ENCODE results near the gene MYH9. TPM values are rescaled to one million over a fixed set of nuclear protein-coding genes. Genes with fewer than 3 reads are reported as not detected.

Gene MYH9
- total and polyA plus RNA-seq, 2 experiments from 2014 or later: 58.4 to 233 TPM

DNA sequence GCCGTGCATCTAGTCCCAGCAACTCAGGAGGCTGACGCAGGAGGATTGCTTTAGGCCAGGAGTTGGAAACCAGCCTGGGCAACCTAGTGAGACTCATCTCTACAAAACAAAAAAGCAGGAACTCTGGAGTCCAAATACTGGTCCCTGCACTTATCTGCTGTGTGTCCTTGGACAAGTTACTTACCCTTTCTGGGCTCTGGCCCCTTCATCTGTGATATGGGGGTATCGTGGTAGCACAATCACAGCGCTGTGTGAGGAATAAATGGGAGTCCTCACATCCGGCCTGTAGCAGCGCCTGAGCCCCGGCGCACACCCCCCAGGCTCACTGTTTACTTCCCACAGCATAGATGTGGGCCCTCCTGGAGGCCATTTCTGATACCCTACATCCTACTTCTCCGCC lies 44.2 kb upstream of the MYH9 start (continued):
- TF ChIP-seq, protein P1, sequence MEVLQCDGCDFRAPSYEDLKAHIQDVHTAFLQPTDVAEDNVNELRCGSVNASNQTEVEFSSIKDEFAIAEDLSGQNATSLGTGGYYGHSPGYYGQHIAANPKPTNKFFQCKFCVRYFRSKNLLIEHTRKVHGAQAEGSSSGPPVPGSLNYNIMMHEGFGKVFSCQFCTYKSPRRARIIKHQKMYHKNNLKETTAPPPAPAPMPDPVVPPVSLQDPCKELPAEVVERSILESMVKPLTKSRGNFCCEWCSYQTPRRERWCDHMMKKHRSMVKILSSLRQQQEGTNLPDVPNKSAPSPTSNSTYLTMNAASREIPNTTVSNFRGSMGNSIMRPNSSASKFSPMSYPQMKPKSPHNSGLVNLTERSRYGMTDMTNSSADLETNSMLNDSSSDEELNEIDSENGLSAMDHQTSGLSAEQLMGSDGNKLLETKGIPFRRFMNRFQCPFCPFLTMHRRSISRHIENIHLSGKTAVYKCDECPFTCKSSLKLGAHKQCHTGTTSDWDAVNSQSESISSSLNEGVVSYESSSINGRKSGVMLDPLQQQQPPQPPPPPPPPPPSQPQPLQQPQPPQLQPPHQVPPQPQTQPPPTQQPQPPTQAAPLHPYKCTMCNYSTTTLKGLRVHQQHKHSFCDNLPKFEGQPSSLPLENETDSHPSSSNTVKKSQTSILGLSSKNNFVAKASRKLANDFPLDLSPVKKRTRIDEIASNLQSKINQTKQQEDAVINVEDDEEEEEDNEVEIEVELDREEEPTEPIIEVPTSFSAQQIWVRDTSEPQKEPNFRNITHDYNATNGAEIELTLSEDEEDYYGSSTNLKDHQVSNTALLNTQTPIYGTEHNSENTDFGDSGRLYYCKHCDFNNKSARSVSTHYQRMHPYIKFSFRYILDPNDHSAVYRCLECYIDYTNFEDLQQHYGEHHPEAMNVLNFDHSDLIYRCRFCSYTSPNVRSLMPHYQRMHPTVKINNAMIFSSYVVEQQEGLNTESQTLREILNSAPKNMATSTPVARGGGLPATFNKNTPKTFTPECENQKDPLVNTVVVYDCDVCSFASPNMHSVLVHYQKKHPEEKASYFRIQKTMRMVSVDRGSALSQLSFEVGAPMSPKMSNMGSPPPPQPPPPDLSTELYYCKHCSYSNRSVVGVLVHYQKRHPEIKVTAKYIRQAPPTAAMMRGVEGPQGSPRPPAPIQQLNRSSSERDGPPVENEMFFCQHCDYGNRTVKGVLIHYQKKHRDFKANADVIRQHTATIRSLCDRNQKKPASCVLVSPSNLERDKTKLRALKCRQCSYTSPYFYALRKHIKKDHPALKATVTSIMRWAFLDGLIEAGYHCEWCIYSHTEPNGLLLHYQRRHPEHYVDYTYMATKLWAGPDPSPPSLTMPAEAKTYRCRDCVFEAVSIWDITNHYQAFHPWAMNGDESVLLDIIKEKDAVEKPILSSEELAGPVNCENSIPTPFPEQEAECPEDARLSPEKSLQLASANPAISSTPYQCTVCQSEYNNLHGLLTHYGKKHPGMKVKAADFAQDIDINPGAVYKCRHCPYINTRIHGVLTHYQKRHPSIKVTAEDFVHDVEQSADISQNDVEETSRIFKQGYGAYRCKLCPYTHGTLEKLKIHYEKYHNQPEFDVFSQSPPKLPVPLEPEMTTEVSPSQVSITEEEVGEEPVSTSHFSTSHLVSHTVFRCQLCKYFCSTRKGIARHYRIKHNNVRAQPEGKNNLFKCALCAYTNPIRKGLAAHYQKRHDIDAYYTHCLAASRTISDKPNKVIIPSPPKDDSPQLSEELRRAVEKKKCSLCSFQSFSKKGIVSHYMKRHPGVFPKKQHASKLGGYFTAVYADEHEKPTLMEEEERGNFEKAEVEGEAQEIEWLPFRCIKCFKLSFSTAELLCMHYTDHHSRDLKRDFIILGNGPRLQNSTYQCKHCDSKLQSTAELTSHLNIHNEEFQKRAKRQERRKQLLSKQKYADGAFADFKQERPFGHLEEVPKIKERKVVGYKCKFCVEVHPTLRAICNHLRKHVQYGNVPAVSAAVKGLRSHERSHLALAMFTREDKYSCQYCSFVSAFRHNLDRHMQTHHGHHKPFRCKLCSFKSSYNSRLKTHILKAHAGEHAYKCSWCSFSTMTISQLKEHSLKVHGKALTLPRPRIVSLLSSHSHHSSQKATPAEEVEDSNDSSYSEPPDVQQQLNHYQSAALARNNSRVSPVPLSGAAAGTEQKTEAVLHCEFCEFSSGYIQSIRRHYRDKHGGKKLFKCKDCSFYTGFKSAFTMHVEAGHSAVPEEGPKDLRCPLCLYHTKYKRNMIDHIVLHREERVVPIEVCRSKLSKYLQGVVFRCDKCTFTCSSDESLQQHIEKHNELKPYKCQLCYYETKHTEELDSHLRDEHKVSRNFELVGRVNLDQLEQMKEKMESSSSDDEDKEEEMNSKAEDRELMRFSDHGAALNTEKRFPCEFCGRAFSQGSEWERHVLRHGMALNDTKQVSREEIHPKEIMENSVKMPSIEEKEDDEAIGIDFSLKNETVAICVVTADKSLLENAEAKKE (CRISPR knock-in tag; IDR thresholded peaks at IDR 0.05): no peak
- no peak for TF ChIP-seq EZH2phosphoT487 (IDR thresholded peaks at IDR 0.05; ENCODE audit: unreplicated experiment)
- TF ChIP-seq, protein P2, sequence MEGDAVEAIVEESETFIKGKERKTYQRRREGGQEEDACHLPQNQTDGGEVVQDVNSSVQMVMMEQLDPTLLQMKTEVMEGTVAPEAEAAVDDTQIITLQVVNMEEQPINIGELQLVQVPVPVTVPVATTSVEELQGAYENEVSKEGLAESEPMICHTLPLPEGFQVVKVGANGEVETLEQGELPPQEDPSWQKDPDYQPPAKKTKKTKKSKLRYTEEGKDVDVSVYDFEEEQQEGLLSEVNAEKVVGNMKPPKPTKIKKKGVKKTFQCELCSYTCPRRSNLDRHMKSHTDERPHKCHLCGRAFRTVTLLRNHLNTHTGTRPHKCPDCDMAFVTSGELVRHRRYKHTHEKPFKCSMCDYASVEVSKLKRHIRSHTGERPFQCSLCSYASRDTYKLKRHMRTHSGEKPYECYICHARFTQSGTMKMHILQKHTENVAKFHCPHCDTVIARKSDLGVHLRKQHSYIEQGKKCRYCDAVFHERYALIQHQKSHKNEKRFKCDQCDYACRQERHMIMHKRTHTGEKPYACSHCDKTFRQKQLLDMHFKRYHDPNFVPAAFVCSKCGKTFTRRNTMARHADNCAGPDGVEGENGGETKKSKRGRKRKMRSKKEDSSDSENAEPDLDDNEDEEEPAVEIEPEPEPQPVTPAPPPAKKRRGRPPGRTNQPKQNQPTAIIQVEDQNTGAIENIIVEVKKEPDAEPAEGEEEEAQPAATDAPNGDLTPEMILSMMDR (conservative IDR thresholded peaks at IDR 0.05; ENCODE audit: low read depth in 2 of 2): no peak
- TF ChIP-seq ZNF114 (CRISPR knock-in tag; IDR thresholded peaks at IDR 0.05): no peak
- TF ChIP-seq CREB1 (CRISPR knock-in tag; IDR thresholded peaks at IDR 0.05; ENCODE audit: low read depth): no peak
- TF ChIP-seq JUNB (IDR thresholded peaks at IDR 0.05; ENCODE audit: unreplicated experiment): no peak

DNA sequence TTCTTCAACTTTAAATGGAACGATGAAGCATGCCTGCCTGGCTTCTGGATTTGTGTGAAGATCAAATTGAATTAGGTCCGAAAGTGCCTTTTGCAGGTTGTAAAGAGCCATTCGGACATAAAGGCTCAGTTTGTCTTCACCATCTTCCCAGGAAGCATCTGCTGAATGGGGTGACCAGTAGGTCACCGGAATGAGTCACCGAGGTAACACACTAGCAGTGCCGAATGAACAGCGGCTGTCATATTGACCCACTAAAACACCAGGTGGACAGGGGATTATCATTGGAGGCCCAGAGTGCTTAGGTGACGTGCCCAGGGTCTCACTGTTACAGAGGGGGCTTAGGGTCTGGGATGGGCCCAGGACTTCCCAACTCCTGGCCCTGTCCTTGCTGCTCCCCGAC lies 43.1 kb upstream of the MYH9 start:
- Histone ChIP-seq H3K4me2 (no peak overlapping the region), H3F3A (replicated peaks; ENCODE audit: low read depth) (0 out of 2 replicates have a peak, but pooled peaks cover 6% of the 10 kb centered on the region), H3K27me3 (ENCODE audit: insufficient read depth) (no peaks in the 10 kb centered on the region), H3K9me2 (ENCODE audit: insufficient read depth) (no peaks in the 10 kb centered on the region), H3K27ac (ENCODE audit: low read depth) (no peak overlapping the region), H3K36me3 (ENCODE audit: insufficient read depth) (no peaks in the 10 kb centered on the region), H2AFZ (no peak overlapping the region), H4K20me1 (replicated peaks; ENCODE audit: insufficient read depth) (no peaks in the 10 kb centered on the region), H3K79me2 (replicated peaks; ENCODE audit: insufficient read depth) (no peaks in the 10 kb centered on the region), H3K4me3 (no peak overlapping the region), H3K4me1 (ENCODE audit: insufficient read depth) (peaks cover 33% of the 10 kb centered on the region)
- Mint-ChIP-seq H3K4me1 (peaks cover 38% of the 10 kb centered on the region), H3K36me3 (ENCODE audit: low read depth) (no peaks in the 10 kb centered on the region; the same call in 2 of the 3 replicates), H3K9me3 (no peaks in the 10 kb centered on the region), H3K27me3 (ENCODE audit: insufficient read depth, low read depth, poor library complexity) (peaks cover 22% of the 10 kb centered on the region), H3K4me3 (no peak overlapping the region), H3K27ac (no peak overlapping the region)
- DNase-seq (ENCODE audit: low spot score) (no peak), ATAC-seq (no peak)
- no peak for TF ChIP-seq POLR2AphosphoS5 (IDR thresholded peaks at IDR 0.05; ENCODE audit: low read depth)
- no peak for TF ChIP-seq CREB1 (CRISPR knock-in tag; IDR thresholded peaks at IDR 0.05; ENCODE audit: low read depth)
- TF ChIP-seq, protein P2 (conservative IDR thresholded peaks at IDR 0.05; ENCODE audit: low read depth in 2 of 2): no peak
- TF ChIP-seq, protein P3, sequence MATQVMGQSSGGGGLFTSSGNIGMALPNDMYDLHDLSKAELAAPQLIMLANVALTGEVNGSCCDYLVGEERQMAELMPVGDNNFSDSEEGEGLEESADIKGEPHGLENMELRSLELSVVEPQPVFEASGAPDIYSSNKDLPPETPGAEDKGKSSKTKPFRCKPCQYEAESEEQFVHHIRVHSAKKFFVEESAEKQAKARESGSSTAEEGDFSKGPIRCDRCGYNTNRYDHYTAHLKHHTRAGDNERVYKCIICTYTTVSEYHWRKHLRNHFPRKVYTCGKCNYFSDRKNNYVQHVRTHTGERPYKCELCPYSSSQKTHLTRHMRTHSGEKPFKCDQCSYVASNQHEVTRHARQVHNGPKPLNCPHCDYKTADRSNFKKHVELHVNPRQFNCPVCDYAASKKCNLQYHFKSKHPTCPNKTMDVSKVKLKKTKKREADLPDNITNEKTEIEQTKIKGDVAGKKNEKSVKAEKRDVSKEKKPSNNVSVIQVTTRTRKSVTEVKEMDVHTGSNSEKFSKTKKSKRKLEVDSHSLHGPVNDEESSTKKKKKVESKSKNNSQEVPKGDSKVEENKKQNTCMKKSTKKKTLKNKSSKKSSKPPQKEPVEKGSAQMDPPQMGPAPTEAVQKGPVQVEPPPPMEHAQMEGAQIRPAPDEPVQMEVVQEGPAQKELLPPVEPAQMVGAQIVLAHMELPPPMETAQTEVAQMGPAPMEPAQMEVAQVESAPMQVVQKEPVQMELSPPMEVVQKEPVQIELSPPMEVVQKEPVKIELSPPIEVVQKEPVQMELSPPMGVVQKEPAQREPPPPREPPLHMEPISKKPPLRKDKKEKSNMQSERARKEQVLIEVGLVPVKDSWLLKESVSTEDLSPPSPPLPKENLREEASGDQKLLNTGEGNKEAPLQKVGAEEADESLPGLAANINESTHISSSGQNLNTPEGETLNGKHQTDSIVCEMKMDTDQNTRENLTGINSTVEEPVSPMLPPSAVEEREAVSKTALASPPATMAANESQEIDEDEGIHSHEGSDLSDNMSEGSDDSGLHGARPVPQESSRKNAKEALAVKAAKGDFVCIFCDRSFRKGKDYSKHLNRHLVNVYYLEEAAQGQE (IDR thresholded peaks at IDR 0.05; ENCODE audit: unreplicated experiment): no peak
